A549 treated with ZK216348 at 1 μM for 4 hours (cell line): ENCODE data around the gene HES7. TPM values are rescaled to one million over a fixed set of nuclear protein-coding genes. Genes with fewer than 3 reads are reported as not detected.

Experiments
- total RNA-seq: library from RNA; stranded (reverse); fragments of 200-300 nt; extraction: Qiagen RNA extraction; gene quantifications from 5 replicates; pipeline ENCODE4 v1.2.3, GENCODE V29; 2022; ENCODE audit warnings: low read depth

Gene HES7
- total RNA-seq: 1.1 to 5.5 TPM (median 4.0 TPM) in 5 replicates

GRCh38 chr17:8123695-8124349 is at the start of gene HES7:
Gene HES7 (minus strand): TSS chr17:8124106. CDS start chr17:8124084, 22 bp downstream.

GRCh38 chr17:8162233-8162996 is 38.5 kb upstream of the HES7 start, which contains the start of gene VAMP2:
Gene VAMP2 (minus strand): TSS chr17:8162948. CDS start chr17:8162879, 69 bp downstream.

GRCh38 chr17:8152112-8152775 is 28.3 kb upstream of the HES7 start, which contains the start of gene PER1:
Gene PER1 (minus strand): TSS chr17:8152404. CDS start chr17:8150706, 1,698 bp downstream.

GRCh38 chr17:8117980-8118768 is 5.7 kb downstream of the HES7 start, which contains the start of gene ALOXE3:
Gene ALOXE3 (minus strand): TSS chr17:8118514. CDS start chr17:8117990, 524 bp downstream.

GRCh38 chr17:8087075-8087951 is 36.6 kb downstream of the HES7 start, which contains the start of gene ALOX12B:
Gene ALOX12B (minus strand): TSS chr17:8087716. CDS start chr17:8087442, 274 bp downstream.

Other genes with a start within 250 kb of the HES7 start
- gene CHD3, start 235.3 kb downstream of the HES7 start, total RNA-seq: 52.6 to 75.7 TPM (median 69.4 TPM) in 5 replicates
- gene RNF227, start 207.8 kb downstream of the HES7 start, total RNA-seq: 0.99 to 1.7 TPM (median 1.3 TPM) in 5 replicates
- 1.8 to 4.1 TPM (median 2.5 TPM) in 5 replicates for gene KCNAB3, start 194.2 kb downstream of the HES7 start, total RNA-seq
- 313 to 386 TPM (median 328 TPM) in 5 replicates for gene TRAPPC1, start 192.2 kb downstream of the HES7 start, total RNA-seq
- 35.7 to 46.0 TPM (median 44.6 TPM) in 5 replicates for gene CNTROB, start 191.9 kb downstream of the HES7 start, total RNA-seq
- not detected in 5 replicates for gene GUCY2D, start 121.5 kb downstream of the HES7 start, total RNA-seq
- 0.12 TPM in 1 of 5 replicates, not detected in the others for gene ALOX15B, start 85.0 kb downstream of the HES7 start, total RNA-seq
- 1.1 to 2.3 TPM (median 1.6 TPM) in 5 replicates for gene ALOX12B, start 36.4 kb downstream of the HES7 start, total RNA-seq
- 5.6 to 9.2 TPM (median 8.1 TPM) in 5 replicates for gene ALOXE3, start 5.6 kb downstream of the HES7 start, total RNA-seq
- gene PER1, start 28.3 kb upstream of the HES7 start, total RNA-seq: 26.4 to 39.3 TPM (median 37.0 TPM) in 5 replicates
- 27.1 to 33.9 TPM (median 29.7 TPM) in 5 replicates for gene VAMP2, start 38.8 kb upstream of the HES7 start, total RNA-seq
- gene TMEM107, start 52.3 kb upstream of the HES7 start, total RNA-seq: 15.1 to 23.5 TPM (median 21.6 TPM) in 5 replicates
- 4.3 to 9.6 TPM (median 8.8 TPM) in 5 replicates for gene BORCS6, start 66.1 kb upstream of the HES7 start, total RNA-seq
- 144 to 164 TPM (median 152 TPM) in 5 replicates for gene AURKB, start 86.5 kb upstream of the HES7 start, total RNA-seq
- gene CTC1, start 124.0 kb upstream of the HES7 start, total RNA-seq: 13.3 to 21.2 TPM (median 15.6 TPM) in 5 replicates
- 25.9 to 60.8 TPM (median 51.2 TPM) in 5 replicates for gene PFAS, start 125.2 kb upstream of the HES7 start, total RNA-seq
- 36.3 to 46.3 TPM (median 43.7 TPM) in 5 replicates for gene RANGRF, start 164.6 kb upstream of the HES7 start, total RNA-seq
- gene SLC25A35, start 171.3 kb upstream of the HES7 start, total RNA-seq: 5.3 to 9.0 TPM (median 7.2 TPM) in 5 replicates
- not detected in 5 replicates for gene ARHGEF15, start 186.1 kb upstream of the HES7 start, total RNA-seq
- gene ODF4, start 215.7 kb upstream of the HES7 start, total RNA-seq: not detected in 5 replicates